Activated naive CD8-positive, alpha-beta T cell treated with anti-CD3 and anti-CD28 coated beads, Interleukin-2, amount 50 U/mL, for 24 hours (primary cell): ENCODE data around the gene SPART.
A peak's percentile ranks its signal among the peaks of the same experiment; 100 is the strongest.
"Not testable (repeated sequence)": the region's sequence is repeated elsewhere in the genome, so short reads cannot be mapped to it uniquely, and the experiment has no call there.

ENCODE experiments used
- ATAC-seq: fragments of 150-1000 bp; cut with Tn5 transposase; one replicate; pipeline ENCODE4 v1.10.0; 2021
- DNase-seq: peaks from one replicate; pipeline ENCODE4 v3.0.0; 2021
- H3K27ac Mint-ChIP-seq: one replicate; pipeline ENCODE4 v1.8.0; 2021; ENCODE audit warnings: mild to moderate bottlenecking, mixed read lengths
- H3K27me3 Mint-ChIP-seq: one replicate; pipeline ENCODE4 v1.8.0; 2021; ENCODE audit warnings: mixed read lengths
- H3K36me3 Mint-ChIP-seq: one replicate; pipeline ENCODE4 v1.8.0; 2021; ENCODE audit warnings: low read depth, mixed read lengths
- H3K4me1 Mint-ChIP-seq: one replicate; pipeline ENCODE4 v1.8.0; 2021; ENCODE audit warnings: mixed read lengths
- H3K4me3 Mint-ChIP-seq: one replicate; pipeline ENCODE4 v1.8.0; 2021; ENCODE audit warnings: mild to moderate bottlenecking, moderate library complexity, mixed read lengths
- H3K9me3 Mint-ChIP-seq: one replicate; pipeline ENCODE4 v1.8.0; 2021; ENCODE audit warnings: mixed read lengths

Gene SPART

DNA sequence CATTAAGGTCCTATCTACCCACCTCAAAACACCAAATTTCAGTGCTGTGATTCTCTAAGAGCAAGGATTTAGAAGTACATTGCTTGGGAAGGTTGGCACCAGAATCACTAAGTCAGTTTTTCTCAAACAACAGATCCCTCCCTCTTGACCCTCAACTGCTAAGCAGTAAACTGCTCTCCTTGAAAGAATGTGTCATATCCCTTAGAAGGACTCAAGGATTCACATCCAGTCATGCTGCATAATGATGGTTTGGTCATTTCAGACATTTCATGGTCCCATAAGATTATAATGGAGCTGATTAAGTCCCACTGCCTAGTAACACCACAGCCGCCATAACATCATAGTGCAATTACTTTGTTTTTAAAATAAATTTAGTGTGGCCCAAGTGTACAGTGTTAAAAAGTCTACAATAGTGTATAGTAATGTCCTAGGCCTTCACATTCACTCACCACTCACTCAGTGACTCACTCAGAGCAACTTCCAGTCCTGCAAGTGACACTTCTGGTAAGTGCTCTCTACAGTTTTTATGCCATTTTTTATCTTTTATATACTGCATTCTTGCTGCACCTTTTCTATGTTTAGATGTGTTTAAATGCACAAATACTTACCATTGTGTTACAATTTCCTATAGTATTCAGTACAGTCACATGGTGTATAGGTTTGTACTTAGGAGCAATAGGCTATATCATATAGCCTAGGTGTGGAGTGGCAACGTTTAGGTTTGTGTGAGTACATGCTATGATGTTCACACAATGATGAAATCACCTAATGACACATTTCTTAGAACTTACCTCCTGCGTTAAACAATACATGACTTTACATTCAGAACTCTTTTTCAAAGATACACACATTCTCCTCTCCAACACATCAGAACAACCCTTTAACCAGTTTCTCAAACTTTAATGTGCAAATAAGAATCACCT, 32.9 kb downstream of the SPART start:
- Mint-ChIP-seq H3K36me3 (peaks cover 26% of the 10 kb centered on the region), H3K4me3 (no peak overlapping the region), H3K27me3 (no peaks in the 10 kb centered on the region), H3K9me3 (no peaks in the 10 kb centered on the region), H3K4me1 (no peaks in the 10 kb centered on the region), H3K27ac (no peak overlapping the region)
- no peak for ATAC-seq
- no peak for DNase-seq

DNA sequence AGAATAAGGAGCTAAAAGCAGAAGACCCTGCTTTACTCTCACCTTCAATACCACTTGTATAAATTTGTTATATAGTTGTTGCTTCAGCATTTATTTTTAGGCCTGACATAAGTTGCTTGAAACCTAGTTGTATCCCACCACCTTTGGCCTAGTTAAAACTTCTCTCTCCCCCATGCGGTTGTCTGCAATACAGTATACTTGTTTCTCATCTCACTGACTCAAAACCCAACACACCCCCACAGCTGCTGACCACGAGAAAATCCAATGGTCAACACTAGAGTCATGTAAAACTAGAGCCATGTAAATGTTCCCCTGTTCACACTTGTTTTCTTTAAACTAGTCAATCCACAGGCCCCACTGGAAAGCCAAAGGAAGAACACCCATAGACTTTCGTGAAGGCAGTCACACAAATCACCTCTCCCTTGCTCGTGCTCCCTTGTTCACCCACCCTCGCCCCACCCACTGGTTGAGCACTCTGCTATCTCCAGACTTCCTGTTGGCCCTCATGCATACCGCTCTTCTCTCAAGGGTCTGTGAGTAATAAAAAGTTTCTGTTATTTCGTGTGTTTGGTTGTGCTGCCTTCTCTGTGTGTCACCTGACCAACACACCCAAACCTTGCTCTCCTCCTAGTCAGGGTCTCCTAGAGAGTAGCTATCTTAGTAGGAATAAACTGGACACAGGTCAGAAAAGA, 35.6 kb downstream of the SPART start:
- Mint-ChIP-seq H3K9me3 (no peaks in the 10 kb centered on the region), H3K27ac (no peak overlapping the region), H3K4me3 (no peak overlapping the region), H3K4me1 (no peaks in the 10 kb centered on the region), H3K36me3 (peaks cover 26% of the 10 kb centered on the region), H3K27me3 (no peaks in the 10 kb centered on the region)
- ATAC-seq (no peak), DNase-seq (no peak)

DNA sequence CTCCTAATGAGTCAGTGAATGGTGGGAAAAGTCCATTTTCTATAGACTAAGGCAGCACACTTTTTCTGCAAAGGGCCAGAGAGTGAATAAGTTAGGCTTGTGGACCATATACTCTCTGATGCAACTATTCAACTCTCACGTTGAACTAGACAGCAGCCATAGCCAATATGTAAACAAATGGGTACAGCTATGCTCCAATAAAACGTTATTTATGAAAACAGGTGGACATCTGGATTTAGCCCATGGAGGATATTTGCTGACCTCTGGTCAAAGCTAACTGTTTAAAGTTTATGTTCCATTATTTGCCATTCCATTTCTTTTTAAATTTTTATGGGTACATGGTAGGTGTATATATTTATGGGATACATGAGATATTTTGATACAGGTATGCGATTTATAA, 43.9 kb downstream of the SPART start:
- Mint-ChIP-seq H3K27me3 (peaks cover 23% of the 10 kb centered on the region), H3K27ac (no peak overlapping the region), H3K9me3 (no peaks in the 10 kb centered on the region), H3K4me1 (peaks cover 9% of the 10 kb centered on the region), H3K4me3 (no peak overlapping the region), H3K36me3 (peaks cover 9% of the 10 kb centered on the region)
- ATAC-seq (no peak), DNase-seq (no peak)

DNA sequence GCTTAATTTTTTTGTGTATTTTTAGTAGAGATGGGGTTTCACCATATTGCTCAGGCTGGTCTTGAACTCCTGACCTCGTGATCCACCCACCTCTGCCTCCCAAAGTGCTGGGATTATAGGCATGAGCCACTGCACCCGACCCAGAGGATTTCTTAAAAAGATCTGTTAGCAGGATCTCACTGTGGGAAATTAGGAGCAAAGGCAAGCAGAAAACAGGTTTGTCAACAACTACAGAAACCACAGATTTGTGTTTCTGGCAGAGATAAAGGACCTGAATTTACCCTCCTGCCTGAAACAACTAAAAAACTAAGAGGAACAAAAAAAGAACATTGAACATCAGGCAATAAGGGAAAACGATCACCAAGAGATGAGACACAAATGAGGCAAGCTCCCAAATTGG, 46.7 kb downstream of the SPART start:
- H3K4me1 Mint-ChIP-seq: peaks cover 15% of the 10 kb centered on the region
- not testable (repeated sequence) for ATAC-seq, H3K36me3 Mint-ChIP-seq, DNase-seq, H3K4me3 Mint-ChIP-seq, H3K27ac Mint-ChIP-seq, H3K9me3 Mint-ChIP-seq
- H3K27me3 Mint-ChIP-seq: peaks cover 36% of the 10 kb centered on the region

DNA sequence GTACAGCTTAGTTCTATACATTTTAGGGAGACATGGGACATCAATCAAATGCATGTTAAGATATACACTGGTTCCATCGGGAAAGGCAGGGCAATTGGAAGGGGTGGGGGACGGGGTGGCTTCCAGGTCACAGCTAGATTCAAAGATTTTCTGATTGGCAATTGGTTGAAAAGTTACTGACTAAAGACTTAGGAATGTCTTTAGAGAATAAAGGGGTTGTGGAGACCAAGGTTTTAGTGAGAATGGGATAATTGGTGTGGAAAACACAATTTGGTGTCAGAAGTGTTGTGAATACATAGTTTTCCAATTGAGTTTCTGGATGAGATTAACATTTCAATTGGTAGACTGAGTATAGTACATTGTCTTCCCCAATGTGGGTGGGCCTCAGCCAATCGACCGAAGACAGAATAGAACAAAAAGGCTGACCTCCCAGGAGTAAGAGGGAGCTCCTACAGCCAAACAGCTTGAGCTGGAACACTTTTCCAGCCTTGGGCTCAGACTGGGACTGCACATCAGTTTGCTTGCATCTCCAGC, 47.6 kb downstream of the SPART start:
- no peaks in the 10 kb centered on the region for H3K9me3 Mint-ChIP-seq
- peaks cover 3% of the 10 kb centered on the region for H3K36me3 Mint-ChIP-seq
- no peak overlapping the region for H3K27ac Mint-ChIP-seq
- H3K4me1 Mint-ChIP-seq: peaks cover 15% of the 10 kb centered on the region
- H3K4me3 Mint-ChIP-seq: peak overlapping the region; percentile 80
- DNase-seq: no peak
- peaks cover 36% of the 10 kb centered on the region for H3K27me3 Mint-ChIP-seq
- no peak for ATAC-seq

DNA sequence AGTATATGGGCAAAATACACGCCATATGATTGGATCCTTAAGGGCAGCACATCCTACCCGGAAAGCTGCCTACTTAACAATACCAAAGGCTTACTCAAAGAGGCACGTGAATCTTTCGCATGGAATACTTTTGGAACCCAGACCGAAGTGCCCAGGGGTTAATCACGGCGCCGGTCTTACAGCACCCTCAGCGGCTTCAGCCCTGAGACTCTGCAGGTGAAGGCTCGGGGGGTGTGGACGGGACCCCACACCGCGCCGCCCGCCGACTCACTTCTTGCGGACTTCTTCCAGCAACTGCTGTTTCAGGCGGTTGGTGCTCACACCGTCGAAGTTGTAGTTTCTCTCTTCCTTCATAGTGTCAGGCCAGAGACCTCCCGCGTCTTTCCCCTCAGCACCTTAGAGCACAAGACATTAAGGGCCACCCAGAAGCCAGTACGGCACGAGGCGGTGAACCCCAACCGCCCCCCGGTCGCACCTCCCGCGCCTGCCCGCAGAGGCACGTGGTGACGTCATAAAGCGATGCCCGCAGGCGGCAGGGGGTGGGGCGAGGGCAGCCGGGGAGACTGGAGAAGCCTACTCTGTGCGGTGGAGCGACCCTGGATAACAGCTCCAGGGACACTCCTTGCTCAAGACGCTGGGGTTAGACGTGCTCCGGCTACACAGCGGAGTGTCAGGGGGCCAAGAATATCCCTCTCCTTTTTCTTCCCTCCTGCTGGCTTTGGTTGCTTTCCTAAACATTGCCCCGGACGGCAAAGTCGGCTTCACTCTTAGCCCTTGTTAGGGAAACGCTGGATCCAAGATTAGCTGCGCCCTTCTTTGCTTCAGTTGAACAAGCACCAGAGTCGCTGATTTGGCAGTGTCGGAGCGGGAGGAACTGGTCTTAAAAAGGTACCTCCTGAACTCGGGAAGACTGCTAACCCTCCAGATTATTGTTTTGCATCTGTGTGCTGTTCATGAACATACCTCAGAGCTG, 48.5 kb downstream of the SPART start, which contains the start of gene CCDC169:
Gene CCDC169 (minus strand): TSS at position 449 of the 973 bp plus-strand sequence. CDS start 95 bp downstream, at position 354.
- Mint-ChIP-seq H3K27ac (no peak within 1 kb of the TSS), H3K9me3 (no peaks in the 10 kb centered on the region), H3K4me1 (peaks cover 15% of the 10 kb centered on the region), H3K27me3 (peaks cover 36% of the 10 kb centered on the region), H3K36me3 (peaks cover 3% of the 10 kb centered on the region), H3K4me3 (peak within 1 kb of the TSS; percentile 80)
- peak; percentile 83 for ATAC-seq
- peak; percentile 68 for DNase-seq

DNA sequence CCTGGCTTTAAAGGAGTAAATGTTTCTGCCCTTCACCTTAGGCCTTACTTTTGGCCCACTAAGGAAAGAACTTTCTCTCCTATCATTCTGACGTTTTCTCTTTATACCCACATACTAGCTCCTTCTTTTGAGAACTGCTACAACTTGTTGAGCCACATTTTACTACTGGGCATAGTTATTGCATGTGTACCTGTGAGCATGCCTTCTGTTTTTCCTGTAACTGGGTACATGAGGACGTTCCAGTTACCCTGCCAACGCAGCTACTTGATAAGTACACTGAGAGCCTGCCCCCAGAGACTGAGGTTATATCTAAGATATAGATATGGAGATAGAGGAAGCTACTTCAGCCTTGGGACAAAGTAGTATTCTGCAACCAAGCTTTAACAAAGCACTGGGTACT, 52.1 kb downstream of the SPART start:
- Mint-ChIP-seq H3K9me3 (peaks cover 5% of the 10 kb centered on the region), H3K36me3 (no peaks in the 10 kb centered on the region), H3K27me3 (peaks cover 31% of the 10 kb centered on the region), H3K4me3 (no peak overlapping the region), H3K4me1 (peaks cover 15% of the 10 kb centered on the region), H3K27ac (no peak overlapping the region)
- ATAC-seq (no peak), DNase-seq (no peak)

DNA sequence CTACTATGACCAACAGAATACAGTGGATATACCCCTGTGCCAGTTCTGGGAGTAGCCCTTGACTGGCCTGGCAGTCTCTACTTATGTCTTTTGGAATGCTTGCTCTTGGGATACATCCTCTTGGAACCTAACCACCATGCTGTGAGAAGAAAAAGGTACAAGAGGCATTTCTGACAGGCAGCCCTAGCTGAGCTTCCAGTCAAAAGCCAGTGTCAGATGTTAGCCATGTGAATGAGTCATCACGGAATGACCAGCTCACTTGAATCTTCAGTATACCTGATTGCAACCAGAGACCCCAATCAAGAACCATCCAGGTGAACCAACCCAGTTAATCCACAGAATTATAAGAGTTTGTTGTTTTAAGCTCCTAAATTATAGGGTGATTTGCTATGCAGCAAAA, 52.7 kb downstream of the SPART start:
- H3K4me3 Mint-ChIP-seq: no peak overlapping the region
- no peak for DNase-seq
- no peaks in the 10 kb centered on the region for H3K36me3 Mint-ChIP-seq
- H3K27ac Mint-ChIP-seq: no peak overlapping the region
- H3K9me3 Mint-ChIP-seq: peaks cover 5% of the 10 kb centered on the region
- ATAC-seq: no peak
- H3K27me3 Mint-ChIP-seq: peaks cover 25% of the 10 kb centered on the region
- H3K4me1 Mint-ChIP-seq: peaks cover 15% of the 10 kb centered on the region

DNA sequence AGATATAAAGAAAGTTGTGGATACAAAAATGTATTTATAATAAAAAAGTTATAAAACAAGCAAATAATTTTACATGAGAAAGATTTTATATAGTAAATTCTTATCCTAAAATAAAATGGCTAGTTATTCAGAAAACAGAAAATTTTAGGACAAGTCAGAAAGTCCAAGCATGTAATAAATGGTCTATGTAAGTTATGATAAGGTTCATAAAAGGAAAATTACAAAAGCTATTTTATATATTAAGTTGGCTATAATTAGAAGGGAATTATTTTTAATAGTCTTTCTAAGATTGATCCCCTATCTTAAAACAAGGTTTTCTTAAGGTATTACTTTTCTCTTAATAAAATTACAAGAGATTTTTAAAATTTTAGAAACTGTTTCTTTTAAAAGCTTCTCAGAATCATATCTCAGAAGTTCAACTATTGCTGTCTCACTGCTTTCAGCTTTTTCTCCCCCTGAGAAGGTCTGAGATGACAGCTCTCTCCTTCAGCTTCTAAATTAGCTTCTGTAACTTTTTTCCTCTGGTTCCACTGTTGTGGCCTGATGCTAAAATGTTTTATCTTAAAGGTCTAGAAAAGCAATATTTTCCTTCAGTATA, 57.3 kb downstream of the SPART start:
- no peaks in the 10 kb centered on the region for H3K4me1 Mint-ChIP-seq
- H3K4me3 Mint-ChIP-seq: no peak overlapping the region
- no peaks in the 10 kb centered on the region for H3K36me3 Mint-ChIP-seq
- H3K9me3 Mint-ChIP-seq: peaks cover 5% of the 10 kb centered on the region
- no peak overlapping the region for H3K27ac Mint-ChIP-seq
- ATAC-seq (no peak), DNase-seq (no peak)
- H3K27me3 Mint-ChIP-seq: peaks cover 10% of the 10 kb centered on the region

DNA sequence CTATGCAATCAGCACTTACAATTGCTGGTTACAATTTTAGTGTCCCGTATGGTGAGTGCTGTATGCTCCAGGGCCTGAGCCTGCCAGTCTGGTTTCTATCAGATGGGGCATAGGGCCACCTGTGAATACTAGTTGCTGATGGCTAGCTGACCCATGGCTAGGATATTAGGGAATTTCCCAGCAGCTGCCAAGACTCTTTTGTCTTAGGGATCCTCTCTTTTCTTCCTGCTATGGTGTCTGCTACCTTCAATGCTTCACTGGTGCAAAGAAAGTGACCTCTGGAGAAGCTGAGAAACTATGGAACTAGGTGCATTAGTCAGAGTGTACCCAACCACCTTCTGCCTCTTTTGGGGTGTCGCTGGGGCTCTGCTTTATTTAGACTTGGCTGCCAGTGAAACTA, 60.2 kb downstream of the SPART start:
- Mint-ChIP-seq H3K4me3 (no peak overlapping the region), H3K27me3 (peaks cover 13% of the 10 kb centered on the region), H3K4me1 (no peaks in the 10 kb centered on the region), H3K9me3 (peaks cover 5% of the 10 kb centered on the region), H3K36me3 (no peaks in the 10 kb centered on the region), H3K27ac (no peak overlapping the region)
- ATAC-seq (no peak), DNase-seq (no peak)

DNA sequence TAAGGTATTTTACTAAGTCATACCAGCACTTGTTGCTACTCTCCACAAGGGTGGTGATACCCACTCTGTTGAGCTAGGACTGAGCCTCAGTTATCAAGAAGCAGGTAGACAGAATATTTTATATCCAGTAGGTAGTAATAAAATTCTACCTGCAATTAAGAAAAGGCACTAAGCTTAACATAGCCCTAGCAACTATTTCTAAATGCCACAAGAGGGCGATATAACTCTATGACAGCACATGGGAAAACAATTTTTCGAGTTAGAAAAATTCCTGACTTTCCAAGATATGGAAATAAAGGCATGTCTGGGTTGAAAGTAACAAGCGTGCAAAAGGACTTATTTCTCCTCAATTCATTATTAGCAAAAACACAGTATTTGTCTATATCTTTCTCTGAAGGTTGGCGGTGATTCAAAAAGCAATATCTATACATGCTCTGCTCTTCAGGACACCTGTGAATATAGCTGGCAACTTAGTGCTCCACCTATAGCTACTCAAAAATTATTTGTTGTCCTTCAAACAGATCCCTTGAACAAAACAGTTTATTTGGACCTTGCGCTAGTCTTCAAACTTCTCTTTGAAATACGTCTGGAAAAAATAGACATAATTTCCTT, 63.3 kb downstream of the SPART start:
- DNase-seq (no peak), ATAC-seq (no peak)
- H3K27me3 Mint-ChIP-seq: peaks cover 13% of the 10 kb centered on the region
- H3K4me3 Mint-ChIP-seq: no peak overlapping the region
- H3K4me1 Mint-ChIP-seq: no peaks in the 10 kb centered on the region
- no peaks in the 10 kb centered on the region for H3K36me3 Mint-ChIP-seq
- H3K9me3 Mint-ChIP-seq: no peaks in the 10 kb centered on the region
- H3K27ac Mint-ChIP-seq: no peak overlapping the region

DNA sequence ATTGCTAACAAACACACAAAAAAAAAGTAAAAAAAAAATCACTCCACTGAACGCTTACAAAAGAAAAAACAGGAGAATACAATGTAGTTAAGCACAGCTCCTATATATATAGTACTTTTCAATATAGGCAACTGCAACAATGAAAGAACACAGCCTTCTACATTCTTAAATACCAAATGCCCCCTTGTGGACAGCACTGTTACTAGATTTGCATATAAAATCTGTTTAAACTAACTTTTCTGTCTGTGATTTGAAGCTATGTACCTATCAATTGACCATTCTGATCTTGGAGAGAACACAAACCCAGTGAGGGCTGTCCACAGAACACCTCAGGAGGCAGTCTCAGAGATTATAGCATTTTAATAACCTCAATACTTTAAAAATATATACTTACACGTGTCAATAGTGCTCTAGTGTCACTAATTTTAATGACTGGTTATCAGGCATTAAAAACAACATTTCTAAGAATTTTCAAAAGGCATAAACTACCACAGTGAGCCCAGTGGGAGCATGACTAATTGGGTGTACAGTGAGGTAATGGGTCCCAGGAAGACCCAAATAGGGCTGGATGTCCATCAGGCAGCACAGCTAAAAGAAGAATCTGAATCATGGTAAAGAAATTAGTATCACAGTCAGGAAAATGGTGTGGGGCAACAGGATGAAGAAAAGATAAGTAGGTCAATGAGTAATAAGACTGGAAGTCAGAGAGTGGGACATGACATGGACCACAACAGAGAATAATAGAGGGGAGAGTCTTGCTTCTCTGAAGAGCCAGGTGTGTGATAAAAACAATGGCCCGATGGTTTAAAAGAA, 70.8 kb downstream of the SPART start:
- ATAC-seq: no peak
- Mint-ChIP-seq H3K27ac (no peak overlapping the region), H3K4me3 (no peak overlapping the region), H3K36me3 (no peaks in the 10 kb centered on the region), H3K9me3 (no peaks in the 10 kb centered on the region), H3K4me1 (no peaks in the 10 kb centered on the region), H3K27me3 (peaks cover 1% of the 10 kb centered on the region)
- no peak for DNase-seq

DNA sequence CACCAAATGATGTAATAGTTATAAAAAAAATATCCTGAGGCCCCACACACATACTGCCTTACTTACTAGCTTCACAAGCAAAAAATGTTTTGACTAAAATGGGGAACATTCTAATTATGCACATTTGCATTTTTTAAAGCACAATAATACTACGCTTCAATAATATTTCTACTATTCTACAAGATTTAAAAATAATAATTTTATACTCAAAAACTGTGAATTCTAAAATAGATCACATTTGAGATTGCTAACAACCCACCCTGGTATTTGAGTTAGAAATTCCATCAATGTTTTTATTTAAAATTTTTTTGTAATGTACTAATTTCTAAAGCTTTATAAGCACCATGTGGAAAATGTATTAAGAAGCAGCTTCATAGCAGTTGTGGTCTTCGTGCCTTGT, 72.8 kb downstream of the SPART start:
- peaks cover 1% of the 10 kb centered on the region for H3K27me3 Mint-ChIP-seq
- H3K4me3 Mint-ChIP-seq: no peak overlapping the region
- DNase-seq (no peak), ATAC-seq (no peak)
- no peak overlapping the region for H3K27ac Mint-ChIP-seq
- H3K36me3 Mint-ChIP-seq: no peaks in the 10 kb centered on the region
- no peaks in the 10 kb centered on the region for H3K4me1 Mint-ChIP-seq
- H3K9me3 Mint-ChIP-seq: no peaks in the 10 kb centered on the region
